ENCODE data around the gene CDHR3.

The CDHR3 gene

GRCh38 chr7:106063692-106064091, 100.6 kb downstream of the CDHR3 start:
- H3K27ac ChIP-seq = peak overlapping the region; percentile 94
- no peak for TF ChIP-seq CTCF (conservative IDR thresholded peaks at IDR 0.05)

- no peak for TF ChIP-seq CTCF (conservative IDR thresholded peaks at IDR 0.05)
- H3K27ac ChIP-seq = peak overlapping the region; percentile 94
Measured at GRCh38 chr7:106064316-106064715, 101.3 kb downstream of the CDHR3 start.

- peak overlapping the region; percentile 94 for H3K27ac ChIP-seq
- TF ChIP-seq CTCF (conservative IDR thresholded peaks at IDR 0.05) = no peak
Measured at GRCh38 chr7:106064771-106065574, 101.9 kb downstream of the CDHR3 start.

- peak overlapping the region; percentile 94 for H3K27ac ChIP-seq
- TF ChIP-seq CTCF (conservative IDR thresholded peaks at IDR 0.05) = no peak
Measured at GRCh38 chr7:106065575-106066500, 102.8 kb downstream of the CDHR3 start.

DNA sequence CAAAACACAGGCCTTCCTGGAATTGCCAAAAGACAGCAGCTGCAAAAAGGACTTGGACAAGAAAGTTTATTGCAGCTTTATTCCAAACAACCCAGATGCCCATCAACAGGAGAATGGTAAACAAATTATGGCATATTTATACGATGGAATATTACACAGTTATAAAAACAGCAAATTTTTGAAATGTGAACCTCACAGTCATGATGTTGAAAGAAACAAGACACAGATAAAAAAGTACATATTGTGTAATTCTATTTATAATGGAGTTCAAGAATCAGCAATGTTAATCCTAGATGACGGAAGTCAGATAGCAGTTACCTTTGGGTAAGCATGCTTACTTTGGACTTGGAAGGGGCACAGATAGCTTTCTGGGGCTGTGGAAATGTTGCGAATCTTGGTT, 104.6 kb downstream of the CDHR3 start:
- no peak overlapping the region for H3K27ac ChIP-seq
- TF ChIP-seq CTCF (conservative IDR thresholded peaks at IDR 0.05) = no peak

- H3K27ac ChIP-seq = peak overlapping the region; percentile 92; the same call in 1 of the 2 replicates
- TF ChIP-seq CTCF (conservative IDR thresholded peaks at IDR 0.05) = no peak
Measured at GRCh38 chr7:106068538-106068961, 105.5 kb downstream of the CDHR3 start.

DNA sequence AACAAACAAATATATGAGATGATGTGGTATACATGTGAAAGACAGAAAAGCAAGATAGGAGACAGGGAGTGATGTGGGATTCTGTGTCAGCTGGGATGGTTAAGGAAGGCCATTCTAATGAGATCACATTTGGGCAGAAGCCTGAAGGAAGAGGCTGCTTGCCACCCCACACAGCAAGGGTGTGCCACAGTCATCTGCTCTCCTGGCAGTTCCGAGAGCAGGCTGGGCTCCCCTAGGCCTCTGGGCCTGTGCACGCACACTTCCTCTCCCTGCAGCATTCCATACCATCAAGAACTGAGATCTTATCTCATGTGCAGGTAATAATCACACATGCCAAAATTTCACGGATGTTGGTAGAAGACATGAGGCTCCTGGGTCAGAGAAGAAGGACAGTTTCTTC, 105.9 kb downstream of the CDHR3 start:
- TF ChIP-seq CTCF (conservative IDR thresholded peaks at IDR 0.05) = no peak
- H3K27ac ChIP-seq = peak overlapping the region; percentile 92; the same call in 1 of the 2 replicates

Data from VCaP (cell line).